Hepatocyte (in vitro differentiated cells): ENCODE results near the gene GPR141. TPM values are rescaled to one million over a fixed set of nuclear protein-coding genes. Genes with fewer than 3 reads are reported as not detected.

Source experiments
- DNase-seq: peaks from one replicate; pipeline ENCODE4 v3.0.0-alpha.2; 2016; ENCODE audit warnings: low spot score
- H2AFZ ChIP-seq: fragments of 200-600 bp; sonication (generic); 2 replicates; pipeline ENCODE4 v1.6.0; 2016; ENCODE audit warnings: antibody characterized with exemption, mild to moderate bottlenecking
- H3K27ac ChIP-seq: fragments of 200-600 bp; sonication (generic); 2 replicates; pipeline ENCODE4 v1.5.1; 2016; ENCODE audit warnings: mild to moderate bottlenecking
- H3K27me3 ChIP-seq: fragments of 200-600 bp; sonication (generic); 2 replicates; pipeline ENCODE4 v1.6.1; 2016
- H3K36me3 ChIP-seq: fragments of 200-600 bp; sonication (generic); replicated peaks from 2 replicates; pipeline ENCODE4 v1.5.1; 2016; ENCODE audit warnings: low read depth; ENCODE audit not compliant: insufficient read depth
- H3K4me1 ChIP-seq: fragments of 200-600 bp; sonication (generic); 2 replicates; pipeline ENCODE4 v1.5.1; 2016; ENCODE audit warnings: mild to moderate bottlenecking, moderate library complexity; ENCODE audit not compliant: insufficient read depth
- H3K4me2 ChIP-seq: fragments of 200-600 bp; sonication (generic); 2 replicates; pipeline ENCODE4 v1.6.0; 2016
- H3K4me3 ChIP-seq: fragments of 200-600 bp; sonication (generic); 2 replicates; pipeline ENCODE4 v1.5.1; 2016; ENCODE audit warnings: mild to moderate bottlenecking
- H3K79me2 ChIP-seq: fragments of 200-600 bp; sonication (generic); 2 replicates; pipeline ENCODE4 v1.6.0; 2017; ENCODE audit warnings: mild to moderate bottlenecking
- H3K9me2 ChIP-seq: fragments of 200-600 bp; sonication (generic); replicated peaks from 2 replicates; pipeline ENCODE4 v1.6.0; 2017; ENCODE audit warnings: mild to moderate bottlenecking; ENCODE audit not compliant: insufficient read depth
- H3K9me3 ChIP-seq: fragments of 200-600 bp; sonication (generic); 2 replicates; pipeline ENCODE4 v1.5.1; 2016; ENCODE audit warnings: low read depth, mild to moderate bottlenecking
- H4K20me1 ChIP-seq: fragments of 200-600 bp; sonication (generic); 2 replicates; pipeline ENCODE4 v1.6.0; 2016; ENCODE audit warnings: mild to moderate bottlenecking; ENCODE audit not compliant: insufficient read depth, poor library complexity, severe bottlenecking
- CTCF ChIP-seq: fragments of 200-600 bp; sonication (generic); IDR thresholded peaks from 2 replicates; pipeline ENCODE4 v1.5.1; 2016; ENCODE audit warnings: antibody characterized with exemption, mild to moderate bottlenecking; ENCODE audit not compliant: poor library complexity
- EZH2 ChIP-seq: fragments of 200-600 bp; sonication (generic); IDR thresholded peaks from 2 replicates; pipeline ENCODE4 v1.6.1; 2016; ENCODE audit warnings: antibody characterized with exemption, mild to moderate bottlenecking, borderline replicate concordance
- EZH2phosphoT487 ChIP-seq: fragments of 200-600 bp; sonication (generic); IDR thresholded peaks from one replicate; pipeline ENCODE4 v1.6.1; 2018; ENCODE audit warnings: antibody characterized with exemption, mild to moderate bottlenecking, low read depth, moderate library complexity; ENCODE audit not compliant: unreplicated experiment, severe bottlenecking
- WGBS: methylation state at CpG from one replicate; pipeline ENCODE4 v1.1.6; 2016; ENCODE audit warnings: low lambda C conversion rate; ENCODE audit errors: missing lambda C conversion rate; 5-methylcytosine and 5-hydroxymethylcytosine counted together
- polyA plus RNA-seq: library from polyadenylated mRNA; unstranded; fragments of >200 nt; fragmentation: Nextera tagmentation; extraction: Ambion mirVana; gene quantifications from 2 replicates; pipeline ENCODE4 v1.2.1, GENCODE V29; 2016
- total RNA-seq: library from RNA; depleted of rRNA; stranded (reverse); fragments of >200 nt; gene quantifications from 2 replicates; pipeline ENCODE4 v1.2.3, GENCODE V29; 2014

The GPR141 gene
- total and polyA plus RNA-seq, 2 experiments from 2014 or later, result not detected

GRCh38 chr7:37718585-37718984 is 35.0 kb downstream of the GPR141 start:
- DNase-seq, result no peak
- Histone ChIP-seq H3K27me3 (no peaks in the 10 kb centered on the region), H3K4me1 (no peaks in the 10 kb centered on the region), H3K9me2 (no peaks in the 10 kb centered on the region), H3K4me2 (no peak overlapping the region), H3K9me3 (no peaks in the 10 kb centered on the region), H3K27ac (no peak overlapping the region), H3K36me3 (no peaks in the 10 kb centered on the region), H4K20me1 (no peaks in the 10 kb centered on the region), H2AFZ (no peak overlapping the region), H3K79me2 (no peaks in the 10 kb centered on the region), H3K4me3 (no peak overlapping the region)
- no peak for TF ChIP-seq EZH2phosphoT487
- no peak for TF ChIP-seq CTCF
- no peak for TF ChIP-seq EZH2
- WGBS, result 88% methylated on average over 2 of the region's 2 CpGs

- Histone ChIP-seq H3K9me3 (no peaks in the 10 kb centered on the region), H3K9me2 (no peaks in the 10 kb centered on the region), H3K4me3 (no peak overlapping the region), H3K79me2 (no peaks in the 10 kb centered on the region), H4K20me1 (no peaks in the 10 kb centered on the region), H2AFZ (no peak overlapping the region), H3K27me3 (no peaks in the 10 kb centered on the region), H3K4me1 (no peaks in the 10 kb centered on the region), H3K36me3 (no peaks in the 10 kb centered on the region), H3K27ac (no peak overlapping the region), H3K4me2 (no peak overlapping the region)
- TF ChIP-seq EZH2 (no peak), EZH2phosphoT487 (no peak), CTCF (no peak)
- no peak for DNase-seq
- 93% methylated on average over 1 of the region's 1 CpG for WGBS
Measured at GRCh38 chr7:37719077-37719476, 35.5 kb downstream of the GPR141 start.

- Histone ChIP-seq H3K36me3 (no peaks in the 10 kb centered on the region), H3K4me1 (no peaks in the 10 kb centered on the region), H4K20me1 (no peaks in the 10 kb centered on the region), H3K27me3 (no peaks in the 10 kb centered on the region), H3K9me3 (no peaks in the 10 kb centered on the region), H3K4me2 (no peak overlapping the region), H3K79me2 (no peaks in the 10 kb centered on the region), H3K4me3 (no peak overlapping the region), H3K9me2 (no peaks in the 10 kb centered on the region), H2AFZ (no peak overlapping the region), H3K27ac (no peak overlapping the region)
- no peak for TF ChIP-seq CTCF
- TF ChIP-seq EZH2phosphoT487, result no peak
- no peak for TF ChIP-seq EZH2
- 85% methylated on average over 4 of the region's 4 CpGs for WGBS
- DNase-seq, result no peak
Measured at GRCh38 chr7:37724732-37725131, 41.2 kb downstream of the GPR141 start.

- no peaks in the 10 kb centered on the region for H3K9me3 ChIP-seq
- no peaks in the 10 kb centered on the region for H3K4me1 ChIP-seq
- H2AFZ ChIP-seq, result no peak overlapping the region
- H3K4me2 ChIP-seq, result no peak overlapping the region
- H3K9me2 ChIP-seq, result no peaks in the 10 kb centered on the region
- no peaks in the 10 kb centered on the region for H3K36me3 ChIP-seq
- no peaks in the 10 kb centered on the region for H3K27me3 ChIP-seq
- H4K20me1 ChIP-seq, result no peaks in the 10 kb centered on the region
- H3K79me2 ChIP-seq, result no peaks in the 10 kb centered on the region
- H3K4me3 ChIP-seq, result no peak overlapping the region
- DNase-seq, result no peak
- TF ChIP-seq CTCF (no peak), EZH2 (no peak), EZH2phosphoT487 (no peak)
- WGBS, result 79% methylated on average over 1 of the region's 1 CpG
- H3K27ac ChIP-seq, result no peak overlapping the region
Measured at GRCh38 chr7:37726016-37726415, 42.5 kb downstream of the GPR141 start.
